Stimulated activated naive B cell treated with anti-CD40 and anti-IgM and Interleukin-4, amounts not matched to agents 10 μg/mL and 1 μg/mL and 100 μg/mL, for 72 hours (primary cell): ENCODE data around the gene ABT1.
A peak's percentile ranks its signal among the peaks of the same experiment; 100 is the strongest.

Source experiments
- ATAC-seq, 2 donors: fragments of 150-1000 bp; cut with Tn5 transposase; replicated peaks; 2 replicates each; pipeline ENCODE4 v1.10.0; 2021; ENCODE audit warnings: moderate library complexity in 1 of 2
- DNase-seq: peaks from one replicate; pipeline ENCODE4 v3.0.0; 2021
- H3K27ac Mint-ChIP-seq: one replicate; pipeline ENCODE4 v1.8.0; 2022; ENCODE audit warnings: mild to moderate bottlenecking, mixed read lengths
- H3K27me3 Mint-ChIP-seq, 2 donors: one replicate each; pipeline ENCODE4 v1.8.0; 2022; ENCODE audit warnings: mixed read lengths in 2 of 2
- H3K36me3 Mint-ChIP-seq, 2 donors: one replicate each; pipeline ENCODE4 v1.8.0; 2022; ENCODE audit warnings: mixed read lengths in 2 of 2, mild to moderate bottlenecking in 1 of 2
- H3K4me1 Mint-ChIP-seq, 2 donors: one replicate each; pipeline ENCODE4 v1.8.0; 2022; ENCODE audit warnings: mixed read lengths in 2 of 2, mild to moderate bottlenecking in 1 of 2
- H3K4me3 Mint-ChIP-seq, 2 donors: one replicate each; pipeline ENCODE4 v1.8.0; 2022; ENCODE audit warnings: mild to moderate bottlenecking in 2 of 2, mixed read lengths in 2 of 2, moderate library complexity in 1 of 2
- H3K9me3 Mint-ChIP-seq, 2 donors: one replicate each; pipeline ENCODE4 v1.8.0; 2022; ENCODE audit warnings: mixed read lengths in 2 of 2, mild to moderate bottlenecking in 1 of 2

ABT1 gene

GRCh38 chr6:26581164-26581915, 15.4 kb upstream of the ABT1 start:
- peaks cover 10 to 12% of the 10 kb centered on the region in 2 donors for H3K9me3 Mint-ChIP-seq
- H3K4me3 Mint-ChIP-seq = no peak overlapping the region
- H3K27me3 Mint-ChIP-seq = peaks cover 18 to 64% of the 10 kb centered on the region in 2 donors
- H3K4me1 Mint-ChIP-seq = peaks cover 10 to 16% of the 10 kb centered on the region in 2 donors
- DNase-seq (no peak), ATAC-seq (no peak)
- H3K36me3 Mint-ChIP-seq = peaks cover 2 to 4% of the 10 kb centered on the region in 2 donors
- H3K27ac Mint-ChIP-seq = no peak overlapping the region

- H3K36me3 Mint-ChIP-seq = no peaks in the 10 kb centered on the region
- no peak overlapping the region for H3K4me3 Mint-ChIP-seq
- DNase-seq = no peak
- no peak overlapping the region for H3K27ac Mint-ChIP-seq
- H3K4me1 Mint-ChIP-seq = no peaks in the 10 kb centered on the region
- ATAC-seq = no peak
- H3K27me3 Mint-ChIP-seq = peaks cover 28 to 37% of the 10 kb centered on the region in 2 donors
- no peaks in the 10 kb centered on the region for H3K9me3 Mint-ChIP-seq
These were observed 7.8 kb upstream of the ABT1 start for GRCh38 chr6:26588965-26589364.

- H3K4me1 Mint-ChIP-seq = peaks cover 0 to 2% of the 10 kb centered on the region in 2 donors
These were observed 4.1 kb upstream of the ABT1 start for GRCh38 chr6:26592649-26593048.

GRCh38 chr6:26593278-26594130, 3.2 kb upstream of the ABT1 start:
- Mint-ChIP-seq H3K4me3 (no peak overlapping the region), H3K9me3 (no peaks in the 10 kb centered on the region), H3K4me1 (peaks cover 5 to 10% of the 10 kb centered on the region in 2 donors), H3K27ac (no peak overlapping the region), H3K27me3 (peaks cover 20 to 26% of the 10 kb centered on the region in 2 donors), H3K36me3 (peaks cover 6% of the 10 kb centered on the region in 2 donors)
- ATAC-seq (no peak), DNase-seq (no peak)

More at GRCh38 chr6:26592649-26593048, 4.1 kb upstream of the ABT1 start:
- Mint-ChIP-seq H3K36me3 (no peaks in the 10 kb centered on the region), H3K4me3 (no peak overlapping the region), H3K27me3 (peaks cover 20 to 26% of the 10 kb centered on the region in 2 donors), H3K27ac (no peak overlapping the region), H3K9me3 (no peaks in the 10 kb centered on the region)
- no peak for DNase-seq
- no peak for ATAC-seq

GRCh38 chr6:26594131-26594498, 2.6 kb upstream of the ABT1 start:
- DNase-seq = no peak
- H3K4me3 Mint-ChIP-seq = no peak overlapping the region
- no peak overlapping the region for H3K27ac Mint-ChIP-seq
- no peak for ATAC-seq
- peaks cover 8% of the 10 kb centered on the region in 2 donors for H3K36me3 Mint-ChIP-seq
- no peaks in the 10 kb centered on the region for H3K9me3 Mint-ChIP-seq
- peaks cover 7 to 13% of the 10 kb centered on the region in 2 donors for H3K4me1 Mint-ChIP-seq
- peaks cover 20 to 26% of the 10 kb centered on the region in 2 donors for H3K27me3 Mint-ChIP-seq

GRCh38 chr6:26594730-26595632, 1.8 kb upstream of the ABT1 start:
- Mint-ChIP-seq H3K27me3 (peaks cover 20 to 26% of the 10 kb centered on the region in 2 donors), H3K4me3 (no peak overlapping the region), H3K4me1 (peaks cover 12 to 18% of the 10 kb centered on the region in 2 donors), H3K27ac (peak overlapping the region; percentile 26), H3K9me3 (no peaks in the 10 kb centered on the region), H3K36me3 (peaks cover 8 to 17% of the 10 kb centered on the region in 2 donors)
- no peak for ATAC-seq
- no peak for DNase-seq

GRCh38 chr6:26595669-26596269, 984 bp upstream of the ABT1 start:
- peaks cover 8 to 17% of the 10 kb centered on the region in 2 donors for H3K36me3 Mint-ChIP-seq
- ATAC-seq (peak; percentile 74 to 76), DNase-seq (peak; percentile 78)
- no peaks in the 10 kb centered on the region for H3K9me3 Mint-ChIP-seq
- peaks cover 12 to 18% of the 10 kb centered on the region in 2 donors for H3K4me1 Mint-ChIP-seq
- H3K27me3 Mint-ChIP-seq = peaks cover 20 to 26% of the 10 kb centered on the region in 2 donors
- H3K27ac Mint-ChIP-seq = no peak overlapping the region
- H3K4me3 Mint-ChIP-seq = no peak overlapping the region

- Mint-ChIP-seq H3K9me3 (no peaks in the 10 kb centered on the region), H3K4me3 (no peak overlapping the region), H3K4me1 (peaks cover 12 to 18% of the 10 kb centered on the region in 2 donors), H3K36me3 (peaks cover 8 to 17% of the 10 kb centered on the region in 2 donors), H3K27me3 (peaks cover 8 to 11% of the 10 kb centered on the region in 2 donors), H3K27ac (no peak overlapping the region)
- no peak for ATAC-seq
- DNase-seq = no peak
These were observed 625 bp downstream of the ABT1 start for GRCh38 chr6:26597389-26597766.

- Mint-ChIP-seq H3K27ac (peak overlapping the region; percentile 73), H3K9me3 (no peaks in the 10 kb centered on the region), H3K27me3 (peaks cover 8 to 11% of the 10 kb centered on the region in 2 donors), H3K4me1 (peaks cover 15 to 23% of the 10 kb centered on the region in 2 donors), H3K36me3 (peaks cover 8 to 21% of the 10 kb centered on the region in 2 donors), H3K4me3 (no peak overlapping the region)
- no peak for ATAC-seq
- no peak for DNase-seq
These were observed 1.1 kb downstream of the ABT1 start for GRCh38 chr6:26597821-26598220.

- peaks cover 5 to 9% of the 10 kb centered on the region in 2 donors for H3K27me3 Mint-ChIP-seq
- H3K27ac Mint-ChIP-seq = peak overlapping the region; percentile 73
- peaks cover 17 to 27% of the 10 kb centered on the region in 2 donors for H3K4me1 Mint-ChIP-seq
- peaks cover 8 to 21% of the 10 kb centered on the region in 2 donors for H3K36me3 Mint-ChIP-seq
- ATAC-seq = no peak
- no peak overlapping the region for H3K4me3 Mint-ChIP-seq
- DNase-seq = no peak
- H3K9me3 Mint-ChIP-seq = no peaks in the 10 kb centered on the region
These were observed 1.5 kb downstream of the ABT1 start for GRCh38 chr6:26598267-26598666.

- no peak overlapping the region for H3K4me3 Mint-ChIP-seq
- ATAC-seq = no peak
These were observed 2.4 kb downstream of the ABT1 start for GRCh38 chr6:26599134-26599533.

GRCh38 chr6:26599591-26599990, 2.8 kb downstream of the ABT1 start:
- Mint-ChIP-seq H3K4me3 (no peak overlapping the region), H3K4me1 (peaks cover 26 to 40% of the 10 kb centered on the region in 2 donors), H3K27me3 (no peaks in the 10 kb centered on the region), H3K36me3 (peaks cover 8 to 21% of the 10 kb centered on the region in 2 donors), H3K9me3 (no peaks in the 10 kb centered on the region), H3K27ac (no peak overlapping the region)
- no peak for DNase-seq
- ATAC-seq = no peak

More at GRCh38 chr6:26599134-26599533, 2.4 kb downstream of the ABT1 start:
- no peak overlapping the region for H3K27ac Mint-ChIP-seq
- no peak for DNase-seq
- H3K27me3 Mint-ChIP-seq = peaks cover 0 to under 1% of the 10 kb centered on the region in 2 donors
- H3K9me3 Mint-ChIP-seq = no peaks in the 10 kb centered on the region
- H3K4me1 Mint-ChIP-seq = peaks cover 22 to 35% of the 10 kb centered on the region in 2 donors
- peaks cover 8 to 21% of the 10 kb centered on the region in 2 donors for H3K36me3 Mint-ChIP-seq

- Mint-ChIP-seq H3K4me1 (peaks cover 27 to 44% of the 10 kb centered on the region in 2 donors), H3K27me3 (no peaks in the 10 kb centered on the region), H3K36me3 (peaks cover 8 to 21% of the 10 kb centered on the region in 2 donors), H3K9me3 (no peaks in the 10 kb centered on the region), H3K27ac (peak overlapping the region; percentile 74), H3K4me3 (no peak overlapping the region)
- no peak for ATAC-seq
- no peak for DNase-seq
These were observed 4.0 kb downstream of the ABT1 start for GRCh38 chr6:26600759-26601158.
